Measurements from ENCODE around the gene PITPNM3.
"Not testable (repeated sequence)": the region's sequence is repeated elsewhere in the genome, so short reads cannot be mapped to it uniquely, and the experiment has no call there.

The PITPNM3 gene

GRCh38 chr17:6556121-6557039 is at the start of gene PITPNM3:
Gene PITPNM3 (minus strand): TSS chr17:6556555. CDS start chr17:6556406, 149 bp downstream.
- no peak for DNase-seq

GRCh38 chr17:6605142-6605541 is 48.8 kb upstream of the PITPNM3 start:
- DNase-seq: no peak

GRCh38 chr17:6603744-6604325 is 47.5 kb upstream of the PITPNM3 start:
- no peak for DNase-seq

- no peak for DNase-seq
Observed at GRCh38 chr17:6602141-6602540, 45.8 kb upstream of the PITPNM3 start.

GRCh38 chr17:6599364-6599763 is 43.0 kb upstream of the PITPNM3 start:
- DNase-seq: no peak

GRCh38 chr17:6597727-6598126 is 41.4 kb upstream of the PITPNM3 start:
- DNase-seq: no peak

- DNase-seq: no peak
Observed at GRCh38 chr17:6596941-6597340, 40.6 kb upstream of the PITPNM3 start.

- DNase-seq: no peak
Observed at GRCh38 chr17:6596511-6596910, 40.2 kb upstream of the PITPNM3 start.

- DNase-seq: no peak
Observed at GRCh38 chr17:6596081-6596480, 39.7 kb upstream of the PITPNM3 start.

- not testable (repeated sequence) for DNase-seq
Observed at GRCh38 chr17:6593371-6593770, 37.0 kb upstream of the PITPNM3 start.

- no peak for DNase-seq
Observed at GRCh38 chr17:6592173-6592572, 35.8 kb upstream of the PITPNM3 start.

- DNase-seq: no peak
Observed at GRCh38 chr17:6591599-6592158, 35.3 kb upstream of the PITPNM3 start.

GRCh38 chr17:6589266-6589946 is 33.1 kb upstream of the PITPNM3 start:
- DNase-seq: no peak

GRCh38 chr17:6588165-6588564 is 31.8 kb upstream of the PITPNM3 start:
- DNase-seq: no peak

- no peak for DNase-seq
Observed at GRCh38 chr17:6587310-6587709, 31.0 kb upstream of the PITPNM3 start.

GRCh38 chr17:6583411-6583810 is 27.1 kb upstream of the PITPNM3 start:
- no peak for DNase-seq

- no peak for DNase-seq
Observed at GRCh38 chr17:6580625-6581024, 24.3 kb upstream of the PITPNM3 start.

GRCh38 chr17:6578491-6578890 is 22.1 kb upstream of the PITPNM3 start:
- no peak for DNase-seq

- no peak for DNase-seq
Observed at GRCh38 chr17:6577686-6578263, 21.4 kb upstream of the PITPNM3 start.

GRCh38 chr17:6576038-6576785 is 19.9 kb upstream of the PITPNM3 start:
- DNase-seq: no peak

- DNase-seq: no peak
Observed at GRCh38 chr17:6575596-6575988, 19.2 kb upstream of the PITPNM3 start.
